PFSK-1 (cell line): ENCODE data around the gene LY6G6C.

Experiments
- POLR2AphosphoS5 ChIP-seq: IDR thresholded peaks from 2 replicates; pipeline ENCODE4 v1.6.1; 2012; ENCODE audit warnings: low read depth, mild to moderate bottlenecking, control low read depth, low read length, moderate library complexity
- SIN3A ChIP-seq: IDR thresholded peaks from 2 replicates; pipeline ENCODE4 v1.6.1; 2012; ENCODE audit warnings: mild to moderate bottlenecking, low read length, moderate library complexity, borderline replicate concordance; ENCODE audit not compliant: insufficient read depth
- TAF1 ChIP-seq: IDR thresholded peaks from 2 replicates; pipeline ENCODE4 v1.6.1; 2012; ENCODE audit warnings: low read length, control low read depth, borderline replicate concordance; ENCODE audit not compliant: insufficient read depth
- TF ChIP-seq, protein P1 (sequence below), 2 experiments: IDR thresholded peaks; 2 replicates each; pipeline versions ENCODE4 v1.6.1 to v1.8.0; 2011 to 2012; ENCODE audit warnings: low read depth in 2 of 2, low read length in 2 of 2, control low read depth in 1 of 2, inconsistent platforms in 1 of 2, mild to moderate bottlenecking in 1 of 2, moderate library complexity in 1 of 2; ENCODE audit not compliant: insufficient read depth in 1 of 2

DNA sequence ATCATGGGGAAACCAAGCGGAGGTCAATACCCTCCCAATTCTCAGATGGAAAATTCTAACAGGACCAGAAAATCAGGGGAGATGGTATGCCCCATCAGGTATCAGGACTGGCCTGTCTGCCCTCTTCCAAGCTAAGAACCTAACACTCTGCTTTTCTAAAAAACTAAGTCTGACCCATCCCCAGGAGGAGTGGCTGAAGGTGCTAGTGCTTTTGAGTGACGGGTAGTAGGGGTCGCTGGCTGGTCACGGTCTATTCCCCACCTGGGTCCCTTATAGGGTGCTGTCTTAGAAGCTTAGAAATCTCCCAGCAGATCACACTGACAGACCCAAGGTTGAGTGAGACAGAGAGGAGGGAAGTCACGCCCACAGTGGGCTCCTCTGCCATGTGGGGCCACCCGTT is 28.0 kb downstream of the LY6G6C start:
- TF ChIP-seq POLR2AphosphoS5 (no peak), TAF1 (no peak), SIN3A (no peak)
- TF ChIP-seq, protein P1, sequence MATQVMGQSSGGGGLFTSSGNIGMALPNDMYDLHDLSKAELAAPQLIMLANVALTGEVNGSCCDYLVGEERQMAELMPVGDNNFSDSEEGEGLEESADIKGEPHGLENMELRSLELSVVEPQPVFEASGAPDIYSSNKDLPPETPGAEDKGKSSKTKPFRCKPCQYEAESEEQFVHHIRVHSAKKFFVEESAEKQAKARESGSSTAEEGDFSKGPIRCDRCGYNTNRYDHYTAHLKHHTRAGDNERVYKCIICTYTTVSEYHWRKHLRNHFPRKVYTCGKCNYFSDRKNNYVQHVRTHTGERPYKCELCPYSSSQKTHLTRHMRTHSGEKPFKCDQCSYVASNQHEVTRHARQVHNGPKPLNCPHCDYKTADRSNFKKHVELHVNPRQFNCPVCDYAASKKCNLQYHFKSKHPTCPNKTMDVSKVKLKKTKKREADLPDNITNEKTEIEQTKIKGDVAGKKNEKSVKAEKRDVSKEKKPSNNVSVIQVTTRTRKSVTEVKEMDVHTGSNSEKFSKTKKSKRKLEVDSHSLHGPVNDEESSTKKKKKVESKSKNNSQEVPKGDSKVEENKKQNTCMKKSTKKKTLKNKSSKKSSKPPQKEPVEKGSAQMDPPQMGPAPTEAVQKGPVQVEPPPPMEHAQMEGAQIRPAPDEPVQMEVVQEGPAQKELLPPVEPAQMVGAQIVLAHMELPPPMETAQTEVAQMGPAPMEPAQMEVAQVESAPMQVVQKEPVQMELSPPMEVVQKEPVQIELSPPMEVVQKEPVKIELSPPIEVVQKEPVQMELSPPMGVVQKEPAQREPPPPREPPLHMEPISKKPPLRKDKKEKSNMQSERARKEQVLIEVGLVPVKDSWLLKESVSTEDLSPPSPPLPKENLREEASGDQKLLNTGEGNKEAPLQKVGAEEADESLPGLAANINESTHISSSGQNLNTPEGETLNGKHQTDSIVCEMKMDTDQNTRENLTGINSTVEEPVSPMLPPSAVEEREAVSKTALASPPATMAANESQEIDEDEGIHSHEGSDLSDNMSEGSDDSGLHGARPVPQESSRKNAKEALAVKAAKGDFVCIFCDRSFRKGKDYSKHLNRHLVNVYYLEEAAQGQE (IDR thresholded peaks at IDR 0.05; ENCODE audit: insufficient read depth in 1 of 2, low read depth in 2 of 2, low read length in 2 of 2) = no peak
